PC-9 (cell line): ENCODE data around the gene ZNF365.

Experiments used
- CTCF ChIP-seq: fragments of 200-600 bp; sonication (generic); conservative IDR thresholded peaks from 2 replicates; pipeline ENCODE4 v1.6.1; 2017; ENCODE audit warnings: mixed run types, antibody characterized with exemption, mild to moderate bottlenecking, moderate library complexity
- EZH2 ChIP-seq: fragments of 200-600 bp; sonication (generic); IDR thresholded peaks from 2 replicates; pipeline ENCODE4 v1.8.0; 2017; ENCODE audit warnings: antibody characterized with exemption, low read depth

- TF ChIP-seq CTCF (no peak), EZH2 (no peak)
Measured at GRCh38 chr10:62333988-62334682, 40.0 kb upstream of the ZNF365 start.
